HepG2 (cell line): ENCODE data around the gene FAHD2A. TPM values are rescaled to one million over a fixed set of nuclear protein-coding genes. Genes with fewer than 3 reads are reported as not detected.

Source experiments
- BRF2 ChIP-seq: sonication (generic); formaldehyde crosslinking; IDR thresholded peaks from 2 replicates; pipeline ENCODE4 v1.8.1; 2022; ENCODE audit warnings: mild to moderate bottlenecking, missing genetic modification reagents
- FOXP4 ChIP-seq: sonication (generic); formaldehyde crosslinking; IDR thresholded peaks from 2 replicates; pipeline ENCODE4 v1.4.0; 2020; ENCODE audit warnings: missing genetic modification reagents
- HNRNPLL ChIP-seq: fragments of 200-400 bp; formaldehyde crosslinking; IDR thresholded peaks from 2 replicates; pipeline ENCODE4 v1.6.1; 2017; ENCODE audit warnings: mild to moderate bottlenecking, low read depth, low read length; ENCODE audit not compliant: poor library complexity, severe bottlenecking
- KDM4B ChIP-seq: sonication (generic); formaldehyde crosslinking; IDR thresholded peaks from 2 replicates; pipeline ENCODE4 v1.4.0; 2020; ENCODE audit warnings: missing genetic modification reagents
- KLF9 ChIP-seq: IDR thresholded peaks from 2 replicates; pipeline ENCODE4 v1.6.1; 2016; ENCODE audit warnings: low read depth
- MATR3 ChIP-seq: sonication (generic); formaldehyde crosslinking; IDR thresholded peaks from 2 replicates; pipeline ENCODE4 v1.4.0; 2020; ENCODE audit warnings: missing genetic modification reagents
- NFKB2 ChIP-seq: sonication (generic); formaldehyde crosslinking; IDR thresholded peaks from 2 replicates; pipeline ENCODE4 v1.4.0; 2020; ENCODE audit warnings: missing genetic modification reagents, borderline replicate concordance
- PHB2 ChIP-seq: fragments of 450-650 bp; IDR thresholded peaks from 2 replicates; pipeline ENCODE4 v1.6.1; 2018; ENCODE audit not compliant: partially characterized antibody
- POLR2A ChIP-seq, 2 experiments: IDR thresholded peaks; 2 replicates each; pipeline ENCODE4 v1.6.1; 2011; ENCODE audit warnings: low read depth in 2 of 2, low read length in 2 of 2, mild to moderate bottlenecking in 1 of 2, moderate library complexity in 1 of 2; ENCODE audit not compliant: insufficient read depth in 1 of 2
- SRSF9 ChIP-seq: fragments of 200-400 bp; formaldehyde crosslinking; IDR thresholded peaks from 2 replicates; pipeline ENCODE4 v1.6.1; 2018; ENCODE audit warnings: borderline replicate concordance, mild to moderate bottlenecking, low read depth, low read length; ENCODE audit not compliant: insufficient read depth, poor library complexity, severe bottlenecking
- SUZ12 ChIP-seq: fragments of 150-350 bp; IDR thresholded peaks from 2 replicates; pipeline ENCODE4 v1.6.1; 2014; ENCODE audit warnings: low read depth, low read length
- TARDBP ChIP-seq: sonication (generic); formaldehyde crosslinking; IDR thresholded peaks from 2 replicates; pipeline ENCODE4 v1.8.0; 2022; ENCODE audit warnings: mild to moderate bottlenecking, missing genetic modification reagents
- TMF1 ChIP-seq: sonication (generic); formaldehyde crosslinking; IDR thresholded peaks from 2 replicates; pipeline ENCODE4 v1.8.1; 2022; ENCODE audit warnings: low read depth, missing genetic modification reagents
- TRIM24 ChIP-seq: sonication (generic); formaldehyde crosslinking; IDR thresholded peaks from 2 replicates; pipeline ENCODE4 v1.8.0; 2022; ENCODE audit warnings: mild to moderate bottlenecking, missing genetic modification reagents
- ZBTB8A ChIP-seq: sonication (generic); formaldehyde crosslinking; IDR thresholded peaks from 2 replicates; pipeline ENCODE4 v1.4.0; 2020; ENCODE audit warnings: mild to moderate bottlenecking, low read depth, missing genetic modification reagents, borderline replicate concordance
- ZNF143 ChIP-seq: sonication (generic); formaldehyde crosslinking; IDR thresholded peaks from 2 replicates; pipeline ENCODE4 v1.4.0; 2020; ENCODE audit warnings: missing genetic modification reagents
- ZNF264 ChIP-seq: sonication (generic); formaldehyde crosslinking; IDR thresholded peaks from 2 replicates; pipeline ENCODE4 v1.4.0; 2020; ENCODE audit warnings: missing genetic modification reagents
- ZNF414 ChIP-seq: sonication (generic); formaldehyde crosslinking; IDR thresholded peaks from 2 replicates; pipeline ENCODE4 v1.5.0; 2020; ENCODE audit warnings: missing genetic modification reagents
- ZNF496 ChIP-seq: sonication (generic); formaldehyde crosslinking; IDR thresholded peaks from 2 replicates; pipeline ENCODE4 v1.8.1; 2023; ENCODE audit warnings: mild to moderate bottlenecking, moderate library complexity, missing genetic modification reagents; ENCODE audit not compliant: insufficient replicate concordance
- ZNF589 ChIP-seq: sonication (generic); formaldehyde crosslinking; conservative IDR thresholded peaks from 2 replicates; pipeline ENCODE4 v1.8.0; 2022; ENCODE audit warnings: mild to moderate bottlenecking, moderate library complexity, missing genetic modification reagents
- polyA plus RNA-seq, 8 experiments: library from polyadenylated mRNA; depleted of rRNA in 3 of 8; stranded (reverse) in 7 of 8; unstranded in 1 of 8; fragments of >200 nt; fragmentation: Illumina TruSeq in 4 of 8; extraction: Trizol in 4 of 8; gene quantifications; 2 replicates each; pipeline versions ENCODE4 v1.2.1 to v1.2.3, GENCODE V29; 2011 to 2016; ENCODE audit warnings: low read depth in 4 of 8, missing spikeins in 1 of 8, mixed read lengths in 1 of 8; ENCODE audit not compliant: insufficient read depth in 1 of 8
- total RNA-seq, 5 experiments: library from RNA; depleted of rRNA; stranded (reverse); fragments of >200 nt; fragmentation: Illumina TruSeq; extraction: Trizol; gene quantifications; 2 replicates each; pipeline ENCODE4 v1.2.3, GENCODE V29; 2016; ENCODE audit warnings: low read depth in 1 of 5
- TF ChIP-seq, protein P1 (sequence below): sonication (generic); formaldehyde crosslinking; IDR thresholded peaks from 2 replicates; pipeline ENCODE4 v1.5.0; 2020; ENCODE audit warnings: missing genetic modification reagents, mild to moderate bottlenecking, borderline replicate concordance
- TF ChIP-seq, protein P2 (sequence below): sonication (generic); formaldehyde crosslinking; conservative IDR thresholded peaks from 2 replicates; pipeline ENCODE4 v1.4.0; 2020; ENCODE audit warnings: missing genetic modification reagents
- TF ChIP-seq, protein P3 (sequence below): sonication (generic); formaldehyde crosslinking; IDR thresholded peaks from 2 replicates; pipeline ENCODE4 v1.5.1; 2020; ENCODE audit warnings: mild to moderate bottlenecking, moderate library complexity, missing genetic modification reagents

Gene FAHD2A
- total and polyA plus RNA-seq, 2 of the 13 experiments (the other 11 are each of a cell fraction or from before 2014, with no cell fraction given): 34.0 to 44.2 TPM

GRCh38 chr2:95390272-95390880 is 12.1 kb upstream of the FAHD2A start (continued):
- TF ChIP-seq, protein P1, sequence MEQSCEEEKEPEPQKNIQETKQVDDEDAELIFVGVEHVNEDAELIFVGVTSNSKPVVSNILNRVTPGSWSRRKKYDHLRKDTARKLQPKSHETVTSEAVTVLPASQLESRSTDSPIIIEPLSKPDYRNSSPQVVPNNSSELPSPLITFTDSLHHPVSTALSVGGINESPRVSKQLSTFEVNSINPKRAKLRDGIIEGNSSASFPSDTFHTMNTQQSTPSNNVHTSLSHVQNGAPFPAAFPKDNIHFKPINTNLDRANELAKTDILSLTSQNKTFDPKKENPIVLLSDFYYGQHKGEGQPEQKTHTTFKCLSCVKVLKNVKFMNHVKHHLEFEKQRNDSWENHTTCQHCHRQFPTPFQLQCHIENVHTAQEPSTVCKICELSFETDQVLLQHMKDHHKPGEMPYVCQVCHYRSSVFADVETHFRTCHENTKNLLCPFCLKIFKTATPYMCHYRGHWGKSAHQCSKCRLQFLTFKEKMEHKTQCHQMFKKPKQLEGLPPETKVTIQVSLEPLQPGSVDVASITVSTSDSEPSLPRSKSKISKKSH (CRISPR knock-in tag): no peak
- TF ChIP-seq TARDBP (CRISPR knock-in tag): peak; percentile 89
- no peak for TF ChIP-seq SUZ12
- TF ChIP-seq KDM4B (CRISPR knock-in tag): no peak
- peak; percentile 7; the same call in 1 of the 2 replicates for TF ChIP-seq FOXP4 (CRISPR knock-in tag)
- TF ChIP-seq BRF2 (CRISPR knock-in tag): peak; percentile 70; the same call in 1 of the 2 replicates
- no peak for TF ChIP-seq MATR3 (CRISPR knock-in tag)
- no peak for TF ChIP-seq KLF9 (CRISPR knock-in tag)
- no peak for TF ChIP-seq ZNF589 (CRISPR knock-in tag)
- no peak for TF ChIP-seq ZNF496 (CRISPR knock-in tag)
- TF ChIP-seq ZNF414: 0 out of 2 replicates have a peak, but pooled peaks have one; percentile 58
- TF ChIP-seq ZNF264 (CRISPR knock-in tag): peak; percentile 73; the same call in 1 of the 2 replicates
- no peak for TF ChIP-seq ZBTB8A (CRISPR knock-in tag)
- TF ChIP-seq POLR2A (IDR thresholded peaks at IDR 0.05; ENCODE audit: insufficient read depth in 1 of 2, low read depth in 2 of 2, low read length in 2 of 2): no peak
- peak; percentile 38; the same call in 1 of the 2 replicates for TF ChIP-seq NFKB2 (CRISPR knock-in tag)
- peak; percentile 97 for TF ChIP-seq TRIM24 (CRISPR knock-in tag)
- no peak for TF ChIP-seq PHB2
- no peak for TF ChIP-seq TMF1 (CRISPR knock-in tag)
- no peak for TF ChIP-seq HNRNPLL
- TF ChIP-seq, protein P2, sequence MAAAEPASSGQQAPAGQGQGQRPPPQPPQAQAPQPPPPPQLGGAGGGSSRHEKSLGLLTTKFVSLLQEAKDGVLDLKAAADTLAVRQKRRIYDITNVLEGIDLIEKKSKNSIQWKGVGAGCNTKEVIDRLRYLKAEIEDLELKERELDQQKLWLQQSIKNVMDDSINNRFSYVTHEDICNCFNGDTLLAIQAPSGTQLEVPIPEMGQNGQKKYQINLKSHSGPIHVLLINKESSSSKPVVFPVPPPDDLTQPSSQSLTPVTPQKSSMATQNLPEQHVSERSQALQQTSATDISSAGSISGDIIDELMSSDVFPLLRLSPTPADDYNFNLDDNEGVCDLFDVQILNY (CRISPR knock-in tag): no peak
- TF ChIP-seq SRSF9: no peak
- TF ChIP-seq, protein P3, sequence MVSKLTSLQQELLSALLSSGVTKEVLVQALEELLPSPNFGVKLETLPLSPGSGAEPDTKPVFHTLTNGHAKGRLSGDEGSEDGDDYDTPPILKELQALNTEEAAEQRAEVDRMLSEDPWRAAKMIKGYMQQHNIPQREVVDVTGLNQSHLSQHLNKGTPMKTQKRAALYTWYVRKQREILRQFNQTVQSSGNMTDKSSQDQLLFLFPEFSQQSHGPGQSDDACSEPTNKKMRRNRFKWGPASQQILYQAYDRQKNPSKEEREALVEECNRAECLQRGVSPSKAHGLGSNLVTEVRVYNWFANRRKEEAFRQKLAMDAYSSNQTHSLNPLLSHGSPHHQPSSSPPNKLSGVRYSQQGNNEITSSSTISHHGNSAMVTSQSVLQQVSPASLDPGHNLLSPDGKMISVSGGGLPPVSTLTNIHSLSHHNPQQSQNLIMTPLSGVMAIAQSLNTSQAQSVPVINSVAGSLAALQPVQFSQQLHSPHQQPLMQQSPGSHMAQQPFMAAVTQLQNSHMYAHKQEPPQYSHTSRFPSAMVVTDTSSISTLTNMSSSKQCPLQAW (CRISPR knock-in tag): peak; percentile 82
- TF ChIP-seq ZNF143 (CRISPR knock-in tag): no peak
